ENCODE results near the gene IMPDH1. TPM values are rescaled to one million over a fixed set of nuclear protein-coding genes. Genes with fewer than 3 reads are reported as not detected.

IMPDH1 gene
- total RNA-seq, 2 experiments from 2014 or later: 71.0 to 73.9 TPM

DNA sequence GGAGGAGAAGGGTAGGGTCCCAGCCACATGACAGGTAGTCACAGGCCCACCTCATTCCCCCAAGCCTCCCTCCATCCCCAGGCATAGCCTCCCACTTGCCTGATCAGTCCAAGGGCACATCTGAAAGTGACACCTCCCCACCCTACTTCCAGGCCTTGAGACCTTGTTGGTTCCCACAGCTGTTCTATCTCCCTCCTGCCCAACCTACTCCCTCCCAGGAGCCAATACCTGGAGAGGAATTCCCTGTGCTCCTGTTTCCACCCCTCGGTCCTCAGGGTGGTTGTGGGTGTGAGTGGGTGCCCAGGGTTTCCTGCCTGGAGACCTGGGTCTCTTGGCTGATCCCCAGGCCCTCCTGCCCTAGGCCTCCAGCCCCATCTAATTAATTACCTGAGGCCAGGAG, 11.6 kb upstream of the IMPDH1 start:
- no peak overlapping the region for H3K27ac Mint-ChIP-seq
- peaks cover 4% of the 10 kb centered on the region for H3K4me1 Mint-ChIP-seq
- no peaks in the 10 kb centered on the region for H3K9me3 Mint-ChIP-seq
- no peak overlapping the region for H3K4me3 Mint-ChIP-seq
- no peaks in the 10 kb centered on the region for H3K36me3 Mint-ChIP-seq
- no peak for DNase-seq
- H3K27me3 Mint-ChIP-seq: no peaks in the 10 kb centered on the region

- Mint-ChIP-seq H3K27ac (no peak overlapping the region), H3K4me3 (no peak overlapping the region), H3K9me3 (no peaks in the 10 kb centered on the region), H3K36me3 (no peaks in the 10 kb centered on the region), H3K4me1 (peaks cover 4% of the 10 kb centered on the region), H3K27me3 (no peaks in the 10 kb centered on the region)
- DNase-seq: no peak
Observed at GRCh38 chr7:128420773-128421172, 11.0 kb upstream of the IMPDH1 start.

- Mint-ChIP-seq H3K27ac (no peak overlapping the region), H3K27me3 (no peaks in the 10 kb centered on the region), H3K4me1 (peaks cover 4% of the 10 kb centered on the region), H3K36me3 (no peaks in the 10 kb centered on the region), H3K4me3 (no peak overlapping the region), H3K9me3 (no peaks in the 10 kb centered on the region)
- DNase-seq: no peak
Observed at GRCh38 chr7:128419257-128419656, 9.5 kb upstream of the IMPDH1 start.

DNA sequence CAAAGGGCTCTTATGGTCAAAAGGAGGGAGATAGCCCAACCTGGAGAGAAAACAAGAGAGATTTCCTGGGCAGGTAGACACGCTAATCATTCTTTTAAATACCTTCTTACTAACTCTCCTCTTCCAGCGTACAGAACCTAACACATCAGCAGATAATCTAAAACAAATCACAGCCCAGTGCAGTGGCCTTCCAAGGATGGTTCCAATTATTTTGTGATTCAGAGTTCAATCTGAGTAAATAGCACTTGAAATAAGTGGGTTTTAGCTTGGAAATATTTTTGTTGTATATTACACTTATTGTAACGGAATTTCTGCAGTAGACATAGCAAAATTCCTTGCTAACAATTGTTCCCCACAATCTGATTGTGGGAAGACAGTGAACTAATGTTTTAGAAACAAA, 7.3 kb upstream of the IMPDH1 start:
- Mint-ChIP-seq H3K4me3 (no peak overlapping the region), H3K27me3 (peaks cover 10% of the 10 kb centered on the region), H3K27ac (no peak overlapping the region), H3K36me3 (no peaks in the 10 kb centered on the region), H3K4me1 (peaks cover 4% of the 10 kb centered on the region), H3K9me3 (no peaks in the 10 kb centered on the region)
- no peak for DNase-seq

DNA sequence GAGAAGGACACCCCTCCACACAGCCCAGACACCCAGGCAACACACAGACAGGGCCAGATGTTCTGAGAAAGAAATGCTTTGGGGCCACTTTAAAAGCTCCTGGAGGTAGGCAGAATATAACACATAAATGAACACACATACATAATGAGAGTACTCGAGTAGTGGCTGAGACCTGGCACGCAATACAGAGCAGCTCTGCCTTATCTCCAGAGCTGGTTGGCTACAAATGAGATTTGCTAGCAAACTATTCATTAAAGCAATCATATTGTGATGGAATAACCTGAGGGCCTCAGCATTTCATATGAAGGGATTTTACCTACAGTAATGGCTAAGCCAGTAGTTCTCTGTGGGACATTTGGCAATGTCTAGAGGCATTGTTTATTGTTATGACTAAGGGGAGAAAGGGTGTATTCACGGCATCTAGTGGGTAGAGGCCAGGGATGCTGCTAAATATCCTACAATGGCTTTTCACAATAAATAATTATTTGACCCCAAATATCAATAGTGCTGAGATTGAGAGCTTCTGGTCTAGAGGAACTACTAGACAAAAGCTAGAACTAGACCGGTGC, 5.5 kb upstream of the IMPDH1 start:
- Mint-ChIP-seq H3K4me3 (no peak overlapping the region), H3K9me3 (no peaks in the 10 kb centered on the region), H3K27ac (no peak overlapping the region), H3K4me1 (peaks cover 2% of the 10 kb centered on the region), H3K36me3 (no peaks in the 10 kb centered on the region), H3K27me3 (peaks cover 14% of the 10 kb centered on the region)
- no peak for DNase-seq

DNA sequence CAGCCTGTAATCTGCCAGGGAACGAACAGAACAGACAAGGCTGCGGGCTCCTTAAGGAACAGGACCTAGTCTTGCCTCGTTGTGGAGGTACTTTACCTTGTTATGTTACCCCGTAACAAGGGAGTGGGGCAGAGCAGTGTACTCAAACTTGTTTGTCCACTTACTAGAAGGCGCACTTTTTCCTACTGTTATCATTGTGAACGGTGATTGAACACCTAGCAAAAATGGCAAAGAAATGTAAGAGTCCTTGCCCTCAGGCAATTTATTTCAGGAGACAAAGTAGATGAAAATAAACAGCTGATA, 620 bp upstream of the IMPDH1 start:
- Mint-ChIP-seq H3K36me3 (no peaks in the 10 kb centered on the region), H3K27me3 (peaks cover 14% of the 10 kb centered on the region), H3K4me1 (peaks cover 19% of the 10 kb centered on the region), H3K4me3 (peak overlapping the region; percentile 90), H3K9me3 (no peaks in the 10 kb centered on the region), H3K27ac (peak overlapping the region; percentile 54)
- no peak for DNase-seq

DNA sequence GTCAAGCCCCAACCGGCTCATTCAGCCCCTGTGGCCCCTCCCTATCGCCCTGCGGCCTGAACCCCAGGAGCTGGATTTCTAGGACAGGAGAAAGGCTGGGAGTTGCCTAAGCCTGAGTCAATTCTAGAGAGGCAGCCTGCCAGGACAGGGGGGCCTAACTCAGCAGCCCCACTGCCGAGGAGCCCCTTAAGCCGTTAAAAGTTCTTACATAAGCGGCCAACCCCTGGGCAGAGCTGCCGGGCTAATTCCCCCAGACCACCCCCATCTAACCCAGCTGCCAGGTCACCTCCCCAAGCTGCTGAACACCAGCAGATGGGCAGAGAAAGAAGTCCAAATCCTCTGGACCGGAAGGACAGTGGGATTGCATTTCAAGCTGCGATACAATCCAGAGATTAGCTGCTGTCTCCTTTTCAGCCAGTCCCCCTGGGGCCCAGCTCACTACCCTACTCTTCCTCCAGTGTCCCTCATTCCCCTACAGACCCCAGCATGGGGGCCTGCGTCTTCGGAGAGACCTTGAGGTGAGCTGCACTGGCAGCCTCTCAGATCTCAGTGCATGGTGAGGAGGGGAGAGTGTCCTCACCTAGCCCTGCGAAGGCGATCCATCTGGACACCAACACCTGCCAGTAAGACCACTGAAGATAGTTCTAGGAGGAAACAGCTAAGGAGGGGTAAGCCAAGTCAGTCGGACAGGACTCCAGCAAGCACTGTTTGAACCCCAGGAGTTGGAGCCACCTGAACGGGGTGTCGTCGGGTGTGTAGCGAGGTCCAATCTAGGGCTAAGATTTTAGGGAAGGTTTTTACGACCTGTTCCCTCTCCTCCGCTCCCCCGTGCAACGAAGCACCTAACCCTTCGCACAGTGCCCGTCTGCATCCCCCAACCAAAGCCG, 830 bp downstream of the IMPDH1 start:
- H3K4me3 Mint-ChIP-seq: peak overlapping the region; percentile 67
- peaks cover 27% of the 10 kb centered on the region for H3K4me1 Mint-ChIP-seq
- no peaks in the 10 kb centered on the region for H3K9me3 Mint-ChIP-seq
- peaks cover 14% of the 10 kb centered on the region for H3K27me3 Mint-ChIP-seq
- no peak overlapping the region for H3K27ac Mint-ChIP-seq
- H3K36me3 Mint-ChIP-seq: peaks cover 4% of the 10 kb centered on the region
- DNase-seq: no peak

DNA sequence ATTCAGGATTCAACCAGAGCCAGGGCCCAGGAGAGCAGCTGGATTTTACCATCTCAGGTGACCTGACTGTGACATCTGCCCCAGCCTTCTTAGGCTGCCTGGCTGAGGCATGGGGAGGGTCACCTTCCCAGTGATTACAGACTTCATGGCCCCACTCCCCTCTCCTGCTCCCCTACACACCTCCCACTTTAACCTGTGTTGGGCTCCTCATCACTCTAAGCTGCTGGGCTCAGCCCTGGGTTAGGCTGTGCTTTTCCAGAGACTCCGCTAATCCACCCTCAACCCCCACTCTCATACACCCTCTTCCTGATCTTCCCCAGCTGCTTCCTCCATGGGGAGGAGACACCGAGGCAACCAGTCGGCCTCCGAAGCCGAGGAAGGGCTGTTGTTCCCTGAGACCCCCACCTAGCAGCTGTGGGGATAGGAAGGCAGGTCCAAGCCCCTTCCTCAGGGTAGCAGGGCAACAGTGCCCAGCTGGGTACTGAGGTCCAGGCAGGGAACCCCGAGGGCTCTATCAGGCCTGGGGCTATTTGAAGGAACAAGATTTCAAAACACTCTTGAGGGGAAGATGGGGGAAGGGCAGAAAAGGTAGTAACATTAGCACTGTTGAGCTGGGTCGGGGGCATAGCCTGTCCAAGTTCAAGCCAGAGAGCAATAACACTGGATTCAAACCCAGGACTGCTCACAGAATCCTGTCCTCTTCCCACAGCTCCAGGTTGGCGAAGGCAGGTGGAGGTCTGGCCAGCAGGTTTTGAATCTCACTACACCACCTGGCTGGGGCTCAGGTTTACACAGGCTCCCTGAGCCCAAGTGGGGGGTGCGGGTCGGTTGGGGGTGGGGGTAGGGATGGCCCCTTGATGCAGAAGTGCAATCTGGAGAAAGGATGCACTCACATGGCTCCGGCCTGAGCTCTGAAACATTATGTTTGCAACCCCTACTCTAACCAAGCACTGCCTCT, 1.8 kb downstream of the IMPDH1 start:
- Mint-ChIP-seq H3K9me3 (no peaks in the 10 kb centered on the region), H3K36me3 (peaks cover 5% of the 10 kb centered on the region), H3K27ac (no peak overlapping the region)

DNA sequence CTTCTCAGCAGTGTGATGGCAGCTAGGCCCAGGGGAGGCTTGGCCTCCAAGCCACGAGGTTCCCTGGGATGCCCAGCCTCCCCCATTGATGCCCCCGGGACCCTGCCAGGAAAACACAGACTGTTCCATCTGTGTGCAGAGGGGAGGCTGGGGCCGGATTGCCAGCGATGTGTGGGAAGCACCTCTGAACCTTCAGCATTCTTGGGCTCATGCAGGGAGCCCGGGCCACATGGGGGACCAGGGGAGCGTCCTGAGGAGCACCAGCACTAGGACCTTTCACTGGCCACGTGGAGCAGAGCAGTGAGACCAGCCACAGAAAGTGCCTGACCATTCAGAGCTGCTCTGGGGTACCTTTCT, 2.6 kb downstream of the IMPDH1 start:
- no peak for DNase-seq
- peaks cover 5% of the 10 kb centered on the region for H3K27me3 Mint-ChIP-seq
- H3K4me3 Mint-ChIP-seq: no peak overlapping the region
- peaks cover 38% of the 10 kb centered on the region for H3K4me1 Mint-ChIP-seq
- peaks cover 5% of the 10 kb centered on the region for H3K36me3 Mint-ChIP-seq
- H3K9me3 Mint-ChIP-seq: no peaks in the 10 kb centered on the region
- no peak overlapping the region for H3K27ac Mint-ChIP-seq

More for the DNA sequence above, 1.8 kb downstream of the IMPDH1 start:
- H3K4me3 Mint-ChIP-seq: no peak overlapping the region
- peaks cover 6% of the 10 kb centered on the region for H3K27me3 Mint-ChIP-seq
- H3K4me1 Mint-ChIP-seq: peaks cover 33% of the 10 kb centered on the region
- no peak for DNase-seq

GRCh38 chr7:128406314-128407232, 3.2 kb downstream of the IMPDH1 start:
- H3K36me3 Mint-ChIP-seq: peaks cover 5% of the 10 kb centered on the region
- peak overlapping the region; percentile 72 for H3K27ac Mint-ChIP-seq
- no peaks in the 10 kb centered on the region for H3K9me3 Mint-ChIP-seq
- H3K27me3 Mint-ChIP-seq: no peaks in the 10 kb centered on the region
- no peak for DNase-seq
- H3K4me1 Mint-ChIP-seq: peaks cover 38% of the 10 kb centered on the region
- H3K4me3 Mint-ChIP-seq: peak overlapping the region; percentile 83

DNA sequence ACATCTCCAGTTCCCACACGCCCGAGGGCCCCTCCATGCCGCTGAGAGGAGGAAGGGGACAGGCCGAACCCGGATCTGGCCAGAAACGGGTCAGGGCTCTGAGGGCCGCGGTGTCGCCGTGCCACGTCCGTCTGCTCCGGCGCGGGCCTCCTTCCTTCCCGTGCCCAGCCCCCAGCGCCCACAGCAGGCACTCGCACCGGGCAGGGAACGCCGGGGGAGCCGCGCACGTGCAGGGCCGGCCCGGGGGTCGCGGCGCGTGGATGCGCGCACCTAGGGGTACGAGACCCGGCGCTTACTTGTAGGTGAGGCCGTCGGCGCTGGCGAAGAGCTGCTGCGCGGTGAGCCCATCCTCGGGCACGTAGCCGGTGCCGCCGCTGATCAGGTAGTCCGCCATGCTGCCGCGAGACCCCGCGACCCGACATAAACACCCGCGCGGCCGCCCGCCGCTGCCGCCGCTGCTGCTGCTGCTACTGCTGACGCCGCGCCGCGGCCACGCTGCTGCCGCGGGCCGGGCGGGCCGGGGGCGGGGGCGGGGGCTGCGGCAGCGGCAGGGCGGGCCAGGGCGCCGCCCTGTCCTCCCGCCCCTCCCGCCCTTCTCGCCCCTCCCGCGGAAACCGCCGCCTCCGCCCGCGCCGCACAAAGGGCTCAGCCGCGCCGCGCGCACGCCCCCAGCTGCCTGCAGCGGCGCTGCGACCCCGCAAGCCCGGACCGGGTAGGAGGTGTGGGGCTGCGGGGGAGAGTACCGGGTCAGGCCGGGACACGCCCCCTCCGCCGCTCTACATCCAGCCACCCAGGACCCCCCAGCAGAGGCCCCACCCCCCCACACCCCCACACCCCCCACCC, 4.1 kb downstream of the IMPDH1 start:
- Mint-ChIP-seq H3K9me3 (no peaks in the 10 kb centered on the region), H3K4me1 (peaks cover 38% of the 10 kb centered on the region), H3K27me3 (no peaks in the 10 kb centered on the region), H3K36me3 (peaks cover 5% of the 10 kb centered on the region), H3K4me3 (peak overlapping the region; percentile 90), H3K27ac (peak overlapping the region; percentile 79)
- peak; percentile 68 for DNase-seq

DNA sequence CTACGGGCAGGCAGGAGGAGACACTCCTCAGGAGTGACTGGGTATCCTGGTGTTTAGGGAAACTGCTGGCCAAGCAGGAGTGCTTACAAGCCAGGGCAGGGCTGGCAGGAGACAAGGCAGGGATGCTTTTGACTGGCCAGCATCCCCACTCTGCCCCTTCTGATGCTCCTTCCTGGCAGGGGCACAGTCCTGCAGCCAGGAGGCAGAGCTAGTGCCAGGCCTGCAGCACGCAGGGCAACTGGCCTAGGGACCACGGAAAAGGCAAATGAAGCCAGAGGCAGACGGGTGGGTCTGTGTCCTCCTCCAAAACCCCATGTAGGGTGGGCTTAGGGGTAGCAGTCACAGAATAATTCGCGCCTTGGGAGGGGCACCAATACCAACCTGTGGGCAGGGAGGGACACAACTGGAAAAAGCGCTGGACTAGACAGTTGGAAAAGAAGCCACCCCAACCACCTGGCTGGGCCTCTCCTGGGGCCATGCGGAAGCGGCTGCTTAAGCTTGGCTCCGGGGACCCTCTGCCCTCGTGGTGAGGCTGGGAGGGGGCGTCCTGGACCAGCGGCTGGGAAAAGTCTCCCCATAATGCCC, 4.8 kb downstream of the IMPDH1 start:
- Mint-ChIP-seq H3K4me3 (peak overlapping the region; percentile 90), H3K27me3 (no peaks in the 10 kb centered on the region), H3K4me1 (peaks cover 34% of the 10 kb centered on the region), H3K9me3 (no peaks in the 10 kb centered on the region), H3K36me3 (peaks cover 5% of the 10 kb centered on the region), H3K27ac (peak overlapping the region; percentile 79)
- no peak for DNase-seq

DNA sequence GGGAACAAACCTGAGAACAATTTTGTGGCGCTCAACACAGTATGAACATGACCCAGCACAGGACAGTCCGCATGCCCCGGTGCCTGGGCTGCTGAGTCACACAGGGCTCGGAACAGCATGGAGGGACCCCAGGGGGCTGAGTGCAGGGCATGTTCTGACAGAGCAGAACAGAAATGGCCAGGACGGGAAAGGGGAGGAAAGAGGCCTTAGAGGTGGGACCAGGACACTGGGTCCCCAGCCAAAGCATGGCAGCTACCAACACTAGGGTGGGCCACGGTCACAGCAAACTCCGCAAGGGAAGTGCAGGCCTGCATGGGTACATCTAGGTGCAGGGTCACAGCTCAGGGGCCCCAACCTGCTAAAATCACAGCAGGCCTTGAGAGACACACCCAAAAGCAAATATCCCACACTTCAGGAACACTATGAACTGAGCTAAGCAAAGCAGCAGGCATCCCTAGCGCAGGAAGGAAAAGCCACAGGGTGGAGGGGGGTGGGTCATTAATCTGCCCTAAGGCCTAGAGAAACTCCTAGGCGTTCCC, 5.6 kb downstream of the IMPDH1 start:
- Mint-ChIP-seq H3K27ac (no peak overlapping the region), H3K4me1 (peaks cover 33% of the 10 kb centered on the region), H3K27me3 (no peaks in the 10 kb centered on the region), H3K36me3 (peaks cover 5% of the 10 kb centered on the region), H3K4me3 (peak overlapping the region; percentile 90), H3K9me3 (no peaks in the 10 kb centered on the region)
- DNase-seq: no peak

All from activated naive CD8-positive, alpha-beta T cell treated with anti-CD3 and anti-CD28 coated beads for 36 hours (primary cell).